Keratinocyte (primary cell): ENCODE results near the gene SCARF2. TPM values are rescaled to one million over a fixed set of nuclear protein-coding genes. Genes with fewer than 3 reads are reported as not detected.

Experiments
- DNase-seq: peaks from one replicate; pipeline ENCODE4 v3.0.0-alpha.2; 2011; ENCODE audit warnings: low read depth, missing footprints, low spot score
- FAIRE-seq: peaks from 2 replicates; lab custom pipeline; 2011; peaks lifted over from hg19 to GRCh38; lab: Jason Lieb, UNC
- H2AFZ ChIP-seq: 2 replicates; pipeline ENCODE4 v1.6.0; 2012; ENCODE audit warnings: low read length, control low read depth, inconsistent platforms; ENCODE audit not compliant: control insufficient read depth
- H3K27ac ChIP-seq: 2 replicates; pipeline ENCODE4 v1.5.1; 2011; ENCODE audit warnings: low read length; ENCODE audit not compliant: control insufficient read depth, insufficient read depth
- H3K27me3 ChIP-seq: 3 replicates; pipeline ENCODE4 v1.6.0; 2011; ENCODE audit warnings: low read length; ENCODE audit not compliant: control insufficient read depth, insufficient read depth; ENCODE audit errors: extremely low read depth
- H3K36me3 ChIP-seq, 2 experiments: 2 replicates in 1 of 2; 3 replicates in 1 of 2; pipeline ENCODE4 v1.5.1; 2011; ENCODE audit warnings: low read length in 2 of 2, mild to moderate bottlenecking in 1 of 2; ENCODE audit not compliant: control insufficient read depth in 2 of 2, insufficient read depth in 2 of 2; ENCODE audit errors: extremely low read depth in 1 of 2
- H3K4me1 ChIP-seq: 3 replicates; pipeline ENCODE4 v1.5.1; 2011; ENCODE audit warnings: low read length; ENCODE audit not compliant: control insufficient read depth, insufficient read depth; ENCODE audit errors: extremely low read depth
- H3K4me2 ChIP-seq: 3 replicates; pipeline ENCODE4 v1.6.0; 2011; ENCODE audit warnings: low read depth, low read length; ENCODE audit not compliant: control insufficient read depth, insufficient read depth; ENCODE audit errors: extremely low read depth
- H3K4me3 ChIP-seq, 3 experiments: fragments of 200-600 bp in 1 of 3; sonication (generic) in 1 of 3; 2 replicates in 2 of 3; 3 replicates in 1 of 3; pipeline ENCODE4 v1.5.1; 2011 to 2016; ENCODE audit warnings: low read length in 3 of 3, mild to moderate bottlenecking in 3 of 3, control low read depth in 2 of 3, inconsistent platforms in 1 of 3, low read depth in 1 of 3, mixed read lengths in 1 of 3, mixed run types in 1 of 3, moderate library complexity in 1 of 3; ENCODE audit not compliant: control insufficient read depth in 2 of 3, insufficient read depth in 2 of 3; ENCODE audit errors: extremely low read depth in 1 of 3
- H3K79me2 ChIP-seq: 2 replicates; pipeline ENCODE4 v1.6.0; 2012; ENCODE audit warnings: low read length; ENCODE audit not compliant: control insufficient read depth, insufficient read depth
- H3K9ac ChIP-seq: 3 replicates; pipeline ENCODE4 v1.6.0; 2011; ENCODE audit warnings: low read length; ENCODE audit not compliant: control insufficient read depth, insufficient read depth; ENCODE audit errors: extremely low read depth
- H3K9me1 ChIP-seq: 3 replicates; pipeline ENCODE4 v1.6.0; 2011; ENCODE audit warnings: low read length; ENCODE audit not compliant: control insufficient read depth, insufficient read depth; ENCODE audit errors: extremely low read depth
- H3K9me3 ChIP-seq: 2 replicates; pipeline ENCODE4 v1.5.1; 2012; ENCODE audit warnings: low read depth, low read length; ENCODE audit not compliant: control insufficient read depth
- H4K20me1 ChIP-seq: 3 replicates; pipeline ENCODE4 v1.6.0; 2011; ENCODE audit warnings: low read length; ENCODE audit not compliant: control insufficient read depth, insufficient read depth; ENCODE audit errors: extremely low read depth
- CTCF ChIP-seq, 3 experiments: IDR thresholded peaks in 1 of 3; conservative IDR thresholded peaks in 1 of 3; optimal IDR thresholded peaks in 1 of 3; 2 replicates in 2 of 3; 3 replicates in 1 of 3; pipeline versions ENCODE3 to v1.5.1; 2011; ENCODE audit warnings: low read length in 3 of 3, mild to moderate bottlenecking in 3 of 3, moderate library complexity in 2 of 3, control low read depth in 1 of 3, inconsistent platforms in 1 of 3; ENCODE audit not compliant: insufficient read depth in 2 of 3; ENCODE audit errors: extremely low read depth in 1 of 3
- EZH2 ChIP-seq: IDR thresholded peaks from one replicate; pipeline ENCODE4 v1.6.1; 2012; ENCODE audit warnings: inconsistent platforms, mild to moderate bottlenecking, low read length, moderate library complexity
- dilution Hi-C: fragments of 300-500 bp; cut with MboI; formaldehyde crosslinking; loops from one replicate; pipeline ENCODE4 v1.7.0; 2020; ENCODE audit warnings: low sequenced_read_pairs; ENCODE audit not compliant: extremely low pct_ligation_motif_present
- polyA plus RNA-seq, 5 experiments: library from polyadenylated mRNA; depleted of rRNA in 3 of 5; stranded (reverse) in 3 of 5; stranded (forward) in 1 of 5; unstranded in 1 of 5; fragments of >200 nt; gene quantifications; 1 replicate in 1 of 5; 2 replicates in 3 of 5; 3 replicates in 1 of 5; pipeline versions ENCODE4 v1.2.1 to v1.2.3, GENCODE V29; 2011 to 2012; ENCODE audit warnings: missing spikeins in 2 of 5, low read depth in 1 of 5, low replicate concordance in 1 of 5

The SCARF2 gene
- polyA plus RNA-seq, 1 donor (not counting 4 experiments of a cell fraction or from before 2014, with no cell fraction given): 0.05 TPM

- no peak overlapping the region for H2AFZ ChIP-seq
- dilution Hi-C loops: no loop called here
- TF ChIP-seq CTCF (optimal IDR thresholded peaks at IDR 0.05 in 1 of 3, IDR thresholded peaks at IDR 0.05 in 1 of 3, conservative IDR thresholded peaks at IDR 0.05 in 1 of 3; ENCODE audit: extremely low read depth in 1 of 3, insufficient read depth in 2 of 3, low read length in 3 of 3) (no peak), EZH2 (no peak)
- no peaks in the 10 kb centered on the region for H3K36me3 ChIP-seq
- peaks cover 33% of the 10 kb centered on the region for H3K27me3 ChIP-seq
- H3K79me2 ChIP-seq: no peaks in the 10 kb centered on the region
- no peaks in the 10 kb centered on the region for H4K20me1 ChIP-seq
- H3K9ac ChIP-seq: no peak overlapping the region
- no peaks in the 10 kb centered on the region for H3K9me3 ChIP-seq
- peaks cover 5% of the 10 kb centered on the region for H3K4me1 ChIP-seq
- no peaks in the 10 kb centered on the region for H3K9me1 ChIP-seq
- no peak overlapping the region for H3K27ac ChIP-seq
- no peak for FAIRE-seq
- H3K4me2 ChIP-seq: no peak overlapping the region
- DNase-seq: no peak
- no peak overlapping the region for H3K4me3 ChIP-seq
Measured at GRCh38 chr22:20422271-20423007, 15.2 kb downstream of the SCARF2 start.

- H3K79me2 ChIP-seq: no peaks in the 10 kb centered on the region
- H3K4me2 ChIP-seq: no peak overlapping the region
- H3K36me3 ChIP-seq: no peaks in the 10 kb centered on the region
- H3K27ac ChIP-seq: no peak overlapping the region
- H2AFZ ChIP-seq: no peak overlapping the region
- TF ChIP-seq CTCF (optimal IDR thresholded peaks at IDR 0.05 in 1 of 3, IDR thresholded peaks at IDR 0.05 in 1 of 3, conservative IDR thresholded peaks at IDR 0.05 in 1 of 3; ENCODE audit: extremely low read depth in 1 of 3, insufficient read depth in 2 of 3, low read length in 3 of 3) (no peak), EZH2 (no peak)
- dilution Hi-C loops: no loop called here
- no peak overlapping the region for H3K9ac ChIP-seq
- H3K9me1 ChIP-seq: no peaks in the 10 kb centered on the region
- no peak overlapping the region for H3K4me3 ChIP-seq
- H3K4me1 ChIP-seq: peaks cover 5% of the 10 kb centered on the region
- peaks cover 25% of the 10 kb centered on the region for H3K27me3 ChIP-seq
- no peak for FAIRE-seq
- no peaks in the 10 kb centered on the region for H4K20me1 ChIP-seq
- no peak for DNase-seq
- H3K9me3 ChIP-seq: no peaks in the 10 kb centered on the region
Measured at GRCh38 chr22:20421507-20421874, 16.1 kb downstream of the SCARF2 start.
